Measurements from ENCODE around the gene DGKD. TPM values are rescaled to one million over a fixed set of nuclear protein-coding genes. Genes with fewer than 3 reads are reported as not detected.

DGKD gene
- total RNA-seq, 1 experiment from 2014 or later, result 41.4 TPM

DNA sequence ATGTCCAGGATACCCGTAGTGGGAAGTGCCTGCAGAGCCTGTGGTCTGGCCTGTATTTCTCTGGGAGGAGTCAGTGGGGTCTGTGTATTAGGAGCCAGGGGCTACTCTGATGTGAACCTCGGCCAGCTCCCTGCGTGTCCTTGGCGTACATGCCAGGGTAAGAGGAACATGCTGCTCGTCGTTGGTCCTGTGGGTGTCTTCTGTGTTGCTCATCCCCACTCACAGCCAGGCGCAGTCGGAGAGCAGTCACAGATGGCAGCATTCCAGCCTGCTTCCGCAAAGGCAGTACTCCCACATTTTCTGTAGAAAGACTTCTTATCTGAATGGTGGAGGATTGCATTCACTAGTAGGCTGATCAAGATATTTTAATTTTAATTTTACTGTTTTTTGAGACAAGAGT is 84.9 kb downstream of the DGKD start:
- H3K4me1 Mint-ChIP-seq, result no peaks in the 10 kb centered on the region
- H3K27me3 Mint-ChIP-seq (ENCODE audit: low read depth), result no peaks in the 10 kb centered on the region
- TF ChIP-seq ZNF138 (CRISPR knock-in tag; conservative IDR thresholded peaks at IDR 0.05) (no peak), AR (CRISPR knock-in tag; IDR thresholded peaks at IDR 0.05) (no peak), ATF1 (CRISPR knock-in tag; IDR thresholded peaks at IDR 0.05) (no peak), RELA (CRISPR knock-in tag; IDR thresholded peaks at IDR 0.05; ENCODE audit: borderline replicate concordance) (no peak), ZNF121 (CRISPR knock-in tag; IDR thresholded peaks at IDR 0.05) (no peak), NR1H2 (CRISPR knock-in tag; IDR thresholded peaks at IDR 0.05) (no peak), IRF2 (CRISPR knock-in tag; IDR thresholded peaks at IDR 0.05; ENCODE audit: borderline replicate concordance, low read depth) (no peak), OVOL2 (CRISPR knock-in tag; IDR thresholded peaks at IDR 0.05; ENCODE audit: borderline replicate concordance) (no peak), SMAD4 (CRISPR knock-in tag; IDR thresholded peaks at IDR 0.05) (no peak), PREB (CRISPR knock-in tag; IDR thresholded peaks at IDR 0.05; ENCODE audit: borderline replicate concordance) (no peak), NFYB (CRISPR knock-in tag; conservative IDR thresholded peaks at IDR 0.05; ENCODE audit: low read depth) (no peak), ZSCAN18 (CRISPR knock-in tag; IDR thresholded peaks at IDR 0.05) (no peak), ZBTB43 (CRISPR knock-in tag; IDR thresholded peaks at IDR 0.05) (no peak), ETV6 (CRISPR knock-in tag; IDR thresholded peaks at IDR 0.05) (no peak), ZNF281 (CRISPR knock-in tag; IDR thresholded peaks at IDR 0.05) (no peak), ARID4B (CRISPR knock-in tag; IDR thresholded peaks at IDR 0.05; ENCODE audit: borderline replicate concordance) (no peak), TCF7 (CRISPR knock-in tag; IDR thresholded peaks at IDR 0.05; ENCODE audit: low read depth) (no peak), CREB1 (CRISPR knock-in tag; IDR thresholded peaks at IDR 0.05) (no peak)
- TF ChIP-seq, protein P1, sequence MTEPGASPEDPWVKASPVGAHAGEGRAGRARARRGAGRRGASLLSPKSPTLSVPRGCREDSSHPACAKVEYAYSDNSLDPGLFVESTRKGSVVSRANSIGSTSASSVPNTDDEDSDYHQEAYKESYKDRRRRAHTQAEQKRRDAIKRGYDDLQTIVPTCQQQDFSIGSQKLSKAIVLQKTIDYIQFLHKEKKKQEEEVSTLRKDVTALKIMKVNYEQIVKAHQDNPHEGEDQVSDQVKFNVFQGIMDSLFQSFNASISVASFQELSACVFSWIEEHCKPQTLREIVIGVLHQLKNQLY (CRISPR knock-in tag; IDR thresholded peaks at IDR 0.05), result no peak
- TF ChIP-seq, protein P2, sequence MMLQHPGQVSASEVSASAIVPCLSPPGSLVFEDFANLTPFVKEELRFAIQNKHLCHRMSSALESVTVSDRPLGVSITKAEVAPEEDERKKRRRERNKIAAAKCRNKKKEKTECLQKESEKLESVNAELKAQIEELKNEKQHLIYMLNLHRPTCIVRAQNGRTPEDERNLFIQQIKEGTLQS (CRISPR knock-in tag; conservative IDR thresholded peaks at IDR 0.05), result no peak
- no peak overlapping the region for H3K27ac Mint-ChIP-seq
- CTCF ChIA-PET, result interaction anchor here (1.2 kb wide), 1 partner anchor 37 kb away, joined by 3 read pairs; no protein-coding TSS in a partner anchor
- H3K36me3 Mint-ChIP-seq, result peaks cover 5% of the 10 kb centered on the region; the same call in 1 of the 2 replicates
- DNase-seq (ENCODE audit: low spot score) (no peak), ATAC-seq (no peak)
- H3K9me3 Mint-ChIP-seq, result no peaks in the 10 kb centered on the region
- no peak overlapping the region for H3K4me3 Mint-ChIP-seq
- POLR2A ChIA-PET, result no interaction called here
